Esophagus squamous epithelium (tissue), 5 donors: ENCODE data around the gene GRIK1. TPM values are rescaled to one million over a fixed set of nuclear protein-coding genes. Genes with fewer than 3 reads are reported as not detected.

Source experiments
- DNase-seq: peaks from one replicate; lab custom pipeline; 2025; lab: John Stamatoyannopoulos, UW
- H3K27ac ChIP-seq, 4 donors: fragments of 200-600 bp; sonication (generic); one replicate each; pipeline ENCODE4 v1.5.1; 2016 to 2019; ENCODE audit warnings: mild to moderate bottlenecking in 1 of 4
- H3K27me3 ChIP-seq, 4 donors: fragments of 200-600 bp; sonication (generic); 1 replicate in 3 of 4; 2 replicates in 1 of 4; pipeline versions ENCODE4 v1.5.1 to v1.6.0; 2017 to 2021; ENCODE audit warnings: antibody characterized with exemption in 1 of 4
- H3K36me3 ChIP-seq, 3 donors: fragments of 200-600 bp; sonication (generic); one replicate each; pipeline ENCODE4 v1.5.1; 2016 to 2019
- H3K4me1 ChIP-seq, 3 donors: fragments of 200-600 bp; sonication (generic); one replicate each; pipeline ENCODE4 v1.5.1; 2017 to 2019
- H3K4me3 ChIP-seq, 4 donors: fragments of 200-600 bp; sonication (generic); 1 replicate in 3 of 4; 2 replicates in 1 of 4; pipeline ENCODE4 v1.5.1; 2016 to 2019; ENCODE audit warnings: mild to moderate bottlenecking in 2 of 4, moderate library complexity in 1 of 4
- H3K9me3 ChIP-seq, 3 donors: fragments of 200-600 bp; sonication (generic); one replicate each; pipeline ENCODE4 v1.5.1; 2016 to 2019
- CTCF ChIP-seq, 6 experiments: fragments of 450-650 bp in 4 of 6; fragments of 200-600 bp in 2 of 6; sonication (generic) in 2 of 6; IDR thresholded peaks; one replicate each; pipeline ENCODE4 v1.5.1; 2016 to 2019; ENCODE audit warnings: antibody characterized with exemption in 6 of 6, mild to moderate bottlenecking in 4 of 6, moderate library complexity in 4 of 6
- POLR2A ChIP-seq, 4 donors: fragments of 450-650 bp; IDR thresholded peaks; one replicate each; pipeline ENCODE4 v1.6.1; 2017; ENCODE audit warnings: antibody characterized with exemption in 4 of 4, mild to moderate bottlenecking in 4 of 4, moderate library complexity in 3 of 4
- WGBS, 2 donors: methylation state at CpG; one replicate each; pipeline ENCODE4 v1.1.5; 2018; 5-methylcytosine and 5-hydroxymethylcytosine counted together
- intact Hi-C: fragments of 100-400 bp; cut with DNase I; formaldehyde crosslinking; loops from one replicate; pipeline ENCODE4 v1.15.0; 2022
- total RNA-seq, 4 donors: library from RNA; depleted of rRNA; stranded (reverse); fragments of >200 nt; gene quantifications; one replicate each; pipeline ENCODE4 v1.1.0, GENCODE V29; 2016
- donor health status: DM: yes; HTN: yes; CAD: no.

The GRIK1 gene
- total RNA-seq, 4 donors from 2014 or later: 0.19 TPM; not detected in 3

- Histone ChIP-seq H3K36me3 (no peaks in the 10 kb centered on the region), H3K27ac (no peak overlapping the region), H3K27me3 (no peaks in the 10 kb centered on the region), H3K4me3 (no peak overlapping the region), H3K4me1 (no peaks in the 10 kb centered on the region), H3K9me3 (no peaks in the 10 kb centered on the region)
- intact Hi-C loops: no loop called here
- no peak for DNase-seq
- WGBS, 2 donors: 62 to 96% methylated on average over 1 of the region's 1 CpG
- TF ChIP-seq CTCF (IDR thresholded peaks at IDR 0.05) (no peak), POLR2A (IDR thresholded peaks at IDR 0.05) (no peak)
These were observed 261.2 kb downstream of the GRIK1 start for GRCh38 chr21:29678626-29679025.

GRCh38 chr21:29677326-29677725 lies 262.5 kb downstream of the GRIK1 start:
- DNase-seq: no peak
- TF ChIP-seq CTCF (IDR thresholded peaks at IDR 0.05): no peak
- no peak for TF ChIP-seq POLR2A (IDR thresholded peaks at IDR 0.05)
- intact Hi-C loops: no loop called here
- Histone ChIP-seq H3K9me3 (no peaks in the 10 kb centered on the region), H3K36me3 (no peaks in the 10 kb centered on the region), H3K4me1 (no peaks in the 10 kb centered on the region), H3K27me3 (no peaks in the 10 kb centered on the region), H3K4me3 (no peak overlapping the region), H3K27ac (no peak overlapping the region)
- whole genome bisulfite sequencing, 2 donors: 84% methylated on average over 4 of the region's 4 CpGs

GRCh38 chr21:29676395-29676794 lies 263.4 kb downstream of the GRIK1 start:
- H3K4me3 ChIP-seq: no peak overlapping the region
- TF ChIP-seq CTCF (IDR thresholded peaks at IDR 0.05): no peak
- no peak for TF ChIP-seq POLR2A (IDR thresholded peaks at IDR 0.05)

GRCh38 chr21:29675451-29675850 lies 264.3 kb downstream of the GRIK1 start:
- intact Hi-C loops: no loop called here
- H3K4me3 ChIP-seq: no peak overlapping the region
- no peaks in the 10 kb centered on the region for H3K9me3 ChIP-seq
- no peaks in the 10 kb centered on the region for H3K27me3 ChIP-seq
- H3K27ac ChIP-seq: no peak overlapping the region
- no peaks in the 10 kb centered on the region for H3K36me3 ChIP-seq
- DNase-seq: no peak
- WGBS, 2 donors: 75 to 86% methylated on average over 1 of the region's 1 CpG
- TF ChIP-seq CTCF (IDR thresholded peaks at IDR 0.05): no peak
- no peaks in the 10 kb centered on the region for H3K4me1 ChIP-seq

More at GRCh38 chr21:29676395-29676794, 263.4 kb downstream of the GRIK1 start:
- Histone ChIP-seq H3K27me3 (no peaks in the 10 kb centered on the region), H3K27ac (no peak overlapping the region), H3K4me1 (no peaks in the 10 kb centered on the region), H3K9me3 (no peaks in the 10 kb centered on the region), H3K36me3 (no peaks in the 10 kb centered on the region)
- intact Hi-C loops: no loop called here
- no peak for DNase-seq
- WGBS, 2 donors: 49 to 62% methylated on average over 4 of the region's 4 CpGs

- 78 to 88% methylated on average over 3 of the region's 3 CpGs for WGBS, 2 donors
- intact Hi-C loops: no loop called here
These were observed 265.5 kb downstream of the GRIK1 start for GRCh38 chr21:29674343-29674742.

More at GRCh38 chr21:29674343-29674742, 265.5 kb downstream of the GRIK1 start:
- TF ChIP-seq CTCF (IDR thresholded peaks at IDR 0.05) (no peak), POLR2A (IDR thresholded peaks at IDR 0.05) (no peak)
- H3K4me3 ChIP-seq: no peak overlapping the region
- no peaks in the 10 kb centered on the region for H3K4me1 ChIP-seq
- H3K36me3 ChIP-seq: no peaks in the 10 kb centered on the region
- H3K27me3 ChIP-seq: no peaks in the 10 kb centered on the region
- no peaks in the 10 kb centered on the region for H3K9me3 ChIP-seq
- no peak for DNase-seq
- no peak overlapping the region for H3K27ac ChIP-seq
